GM21381 (cell line): ENCODE results near the gene CAMTA1.
A peak's percentile ranks its signal among the peaks of the same experiment; 100 is the strongest.

ENCODE experiments used
- ATAC-seq: cut with Tn5 transposase; IDR thresholded peaks from one replicate; pipeline ENCODE4 v1.9.1; 2021; ENCODE audit warnings: mild to moderate bottlenecking, moderate library complexity; ENCODE audit not compliant: unreplicated experiment

CAMTA1 gene

GRCh38 chr1:6779089-6779805 is 6.0 kb upstream of the CAMTA1 start:
- ATAC-seq: no peak

GRCh38 chr1:6782151-6782550 is 3.1 kb upstream of the CAMTA1 start:
- no peak for ATAC-seq

GRCh38 chr1:6783221-6783620 is 2.0 kb upstream of the CAMTA1 start:
- no peak for ATAC-seq

GRCh38 chr1:6783936-6784559 is 1.2 kb upstream of the CAMTA1 start:
- ATAC-seq: peak; percentile 1

- ATAC-seq: peak; percentile 65
Measured at GRCh38 chr1:6784560-6785317, 515 bp upstream of the CAMTA1 start.

- ATAC-seq: no peak
Measured at GRCh38 chr1:6785728-6786505, 663 bp downstream of the CAMTA1 start.

- no peak for ATAC-seq
Measured at GRCh38 chr1:6788946-6789345, 3.7 kb downstream of the CAMTA1 start.

- ATAC-seq: no peak
Measured at GRCh38 chr1:6790146-6790545, 4.9 kb downstream of the CAMTA1 start.

- no peak for ATAC-seq
Measured at GRCh38 chr1:6794164-6794563, 8.9 kb downstream of the CAMTA1 start.

- no peak for ATAC-seq
Measured at GRCh38 chr1:6795203-6795602, 9.9 kb downstream of the CAMTA1 start.

GRCh38 chr1:6795661-6796060 is 10.4 kb downstream of the CAMTA1 start:
- ATAC-seq: no peak

GRCh38 chr1:6796095-6796494 is 10.8 kb downstream of the CAMTA1 start:
- no peak for ATAC-seq

- ATAC-seq: no peak
Measured at GRCh38 chr1:6799499-6799898, 14.2 kb downstream of the CAMTA1 start.

- ATAC-seq: no peak
Measured at GRCh38 chr1:6800745-6801144, 15.5 kb downstream of the CAMTA1 start.

- no peak for ATAC-seq
Measured at GRCh38 chr1:6801199-6801598, 15.9 kb downstream of the CAMTA1 start.

- ATAC-seq: no peak
Measured at GRCh38 chr1:6801966-6802365, 16.7 kb downstream of the CAMTA1 start.

- ATAC-seq: no peak
Measured at GRCh38 chr1:6802454-6802853, 17.2 kb downstream of the CAMTA1 start.

- ATAC-seq: no peak
Measured at GRCh38 chr1:6802893-6803292, 17.6 kb downstream of the CAMTA1 start.

- no peak for ATAC-seq
Measured at GRCh38 chr1:6803357-6803756, 18.1 kb downstream of the CAMTA1 start.

GRCh38 chr1:6805004-6805416 is 19.8 kb downstream of the CAMTA1 start:
- ATAC-seq: no peak

- ATAC-seq: no peak
Measured at GRCh38 chr1:6807782-6808181, 22.5 kb downstream of the CAMTA1 start.
